Loucy (cell line): ENCODE measurements around the gene ESAM.

Experiments
- CTCF ChIP-seq: fragments of 200-600 bp; sonication (generic); conservative IDR thresholded peaks from 2 replicates; pipeline ENCODE4 v1.5.1; 2014; ENCODE audit warnings: mild to moderate bottlenecking, antibody characterized with exemption, low read length
- EZH2phosphoT487 ChIP-seq: fragments of 200-600 bp; IDR thresholded peaks from 2 replicates; pipeline ENCODE4 v1.6.1; 2018; ENCODE audit warnings: antibody characterized with exemption, mild to moderate bottlenecking, moderate library complexity, borderline replicate concordance

- no peak for TF ChIP-seq CTCF
- TF ChIP-seq EZH2phosphoT487 = no peak
These were observed 38.3 kb upstream of the ESAM start, which contains the start of gene MSANTD2 for GRCh38 chr11:124800226-124800929.
